Cerebellar nuclear complex (tissue), 1 donor: ENCODE measurements around the gene LRRC58.

ENCODE experiments used
- DNase-seq, 2 experiments: peaks; one replicate each; lab custom pipeline; 2025; lab: John Stamatoyannopoulos, UW

Gene LRRC58

GRCh38 chr3:120276767-120277166 lies 72.4 kb downstream of the LRRC58 start:
- DNase-seq: no peak

GRCh38 chr3:120275618-120276017 lies 73.5 kb downstream of the LRRC58 start:
- DNase-seq: no peak

- DNase-seq: no peak
Observed at GRCh38 chr3:120274739-120275167, 74.4 kb downstream of the LRRC58 start.
